ENCODE results near the gene PDHB.
A peak's percentile ranks its signal among the peaks of the same experiment; 100 is the strongest.

The PDHB gene

GRCh38 chr3:58473275-58473674 lies 39.6 kb upstream of the PDHB start:
- Histone ChIP-seq H3K4me1 (ENCODE audit: low read length) (peaks cover 7% of the 10 kb centered on the region), H3K9ac (ENCODE audit: low read length) (no peak overlapping the region), H3K79me2 (ENCODE audit: low read length) (no peaks in the 10 kb centered on the region), H3K9me2 (replicated peaks; ENCODE audit: insufficient read depth, low read length) (no peaks in the 10 kb centered on the region), H3F3A (ENCODE audit: insufficient read depth, low read length) (no peaks in the 10 kb centered on the region), H3K9me3 (replicated peaks; ENCODE audit: insufficient read depth, low read length) (no peaks in the 10 kb centered on the region), H3K27me3 (replicated peaks; ENCODE audit: insufficient read depth, low read length) (no peaks in the 10 kb centered on the region), H3K4me2 (ENCODE audit: low read depth, low read length) (no peak overlapping the region), H3K36me3 (replicated peaks; ENCODE audit: insufficient read depth, low read length) (no peaks in the 10 kb centered on the region), H3K27ac (ENCODE audit: low read length) (no peak overlapping the region), H3K4me3 (ENCODE audit: low read length) (no peak overlapping the region), H2AFZ (ENCODE audit: low read length) (no peak overlapping the region), H4K20me1 (ENCODE audit: insufficient read depth, low read length) (no peaks in the 10 kb centered on the region)
- TF ChIP-seq EZH2 (optimal IDR thresholded peaks at IDR 0.05; ENCODE audit: low read depth, low read length) (no peak), EZH2phosphoT487 (IDR thresholded peaks at IDR 0.05; ENCODE audit: low read length) (no peak)
- TF ChIP-seq, protein P1, sequence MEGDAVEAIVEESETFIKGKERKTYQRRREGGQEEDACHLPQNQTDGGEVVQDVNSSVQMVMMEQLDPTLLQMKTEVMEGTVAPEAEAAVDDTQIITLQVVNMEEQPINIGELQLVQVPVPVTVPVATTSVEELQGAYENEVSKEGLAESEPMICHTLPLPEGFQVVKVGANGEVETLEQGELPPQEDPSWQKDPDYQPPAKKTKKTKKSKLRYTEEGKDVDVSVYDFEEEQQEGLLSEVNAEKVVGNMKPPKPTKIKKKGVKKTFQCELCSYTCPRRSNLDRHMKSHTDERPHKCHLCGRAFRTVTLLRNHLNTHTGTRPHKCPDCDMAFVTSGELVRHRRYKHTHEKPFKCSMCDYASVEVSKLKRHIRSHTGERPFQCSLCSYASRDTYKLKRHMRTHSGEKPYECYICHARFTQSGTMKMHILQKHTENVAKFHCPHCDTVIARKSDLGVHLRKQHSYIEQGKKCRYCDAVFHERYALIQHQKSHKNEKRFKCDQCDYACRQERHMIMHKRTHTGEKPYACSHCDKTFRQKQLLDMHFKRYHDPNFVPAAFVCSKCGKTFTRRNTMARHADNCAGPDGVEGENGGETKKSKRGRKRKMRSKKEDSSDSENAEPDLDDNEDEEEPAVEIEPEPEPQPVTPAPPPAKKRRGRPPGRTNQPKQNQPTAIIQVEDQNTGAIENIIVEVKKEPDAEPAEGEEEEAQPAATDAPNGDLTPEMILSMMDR (IDR thresholded peaks at IDR 0.05; ENCODE audit: low read length): no peak
- no peak for DNase-seq

- H3K27me3 ChIP-seq (replicated peaks; ENCODE audit: insufficient read depth, low read length): no peaks in the 10 kb centered on the region
- H3K9ac ChIP-seq (ENCODE audit: low read length): no peak overlapping the region
- H3K4me1 ChIP-seq (ENCODE audit: low read length): peaks cover 7% of the 10 kb centered on the region
- H3K79me2 ChIP-seq (ENCODE audit: low read length): no peaks in the 10 kb centered on the region
- H3K36me3 ChIP-seq (replicated peaks; ENCODE audit: insufficient read depth, low read length): no peaks in the 10 kb centered on the region
- no peak overlapping the region for H3K4me2 ChIP-seq (ENCODE audit: low read depth, low read length)
- no peaks in the 10 kb centered on the region for H3F3A ChIP-seq (ENCODE audit: insufficient read depth, low read length)
- no peaks in the 10 kb centered on the region for H4K20me1 ChIP-seq (ENCODE audit: insufficient read depth, low read length)
- TF ChIP-seq, protein P1 (IDR thresholded peaks at IDR 0.05; ENCODE audit: low read length): no peak
- TF ChIP-seq EZH2 (optimal IDR thresholded peaks at IDR 0.05; ENCODE audit: low read depth, low read length) (no peak), EZH2phosphoT487 (IDR thresholded peaks at IDR 0.05; ENCODE audit: low read length) (no peak)
- peak; percentile 30 for DNase-seq
- H3K9me2 ChIP-seq (replicated peaks; ENCODE audit: insufficient read depth, low read length): no peaks in the 10 kb centered on the region
- no peak overlapping the region for H3K27ac ChIP-seq (ENCODE audit: low read length)
- H3K4me3 ChIP-seq (ENCODE audit: low read length): no peak overlapping the region
- no peak overlapping the region; the same call in 1 of the 2 replicates for H2AFZ ChIP-seq (ENCODE audit: low read length)
- no peaks in the 10 kb centered on the region for H3K9me3 ChIP-seq (replicated peaks; ENCODE audit: insufficient read depth, low read length)
Observed at GRCh38 chr3:58471025-58471887, 37.6 kb upstream of the PDHB start.

DNA sequence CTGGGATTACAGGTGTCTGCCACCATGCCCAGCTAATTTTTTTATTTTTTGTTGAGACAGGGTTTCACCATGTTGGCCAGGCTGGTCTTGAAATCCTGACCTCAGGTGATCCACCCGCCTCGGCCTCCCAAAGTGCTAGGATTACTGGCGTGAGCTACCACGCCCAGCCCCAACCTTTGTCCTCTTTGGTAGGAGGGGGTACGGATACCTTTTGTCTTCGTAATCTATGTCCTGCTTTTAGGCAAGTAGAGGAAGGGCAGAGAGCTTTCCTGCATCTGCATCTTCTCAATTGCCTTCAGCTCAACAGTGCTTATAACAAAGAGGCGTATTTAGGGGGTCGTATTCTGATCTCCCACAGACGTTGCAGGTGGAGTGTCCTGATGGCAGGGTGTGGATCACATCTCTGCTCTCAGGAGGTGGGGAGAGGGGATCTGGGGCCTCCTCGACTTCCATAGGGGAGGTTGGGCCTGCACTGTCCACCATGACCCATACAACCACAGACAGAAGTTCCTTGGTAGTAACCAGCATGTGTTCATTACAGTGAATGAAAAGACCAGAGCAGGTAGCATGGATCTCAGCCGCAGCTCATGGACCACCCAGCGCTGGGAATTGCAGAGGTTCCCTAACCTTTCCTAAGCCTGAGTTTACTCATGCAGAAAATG lies 36.9 kb upstream of the PDHB start:
- no peaks in the 10 kb centered on the region for H3K27me3 ChIP-seq (replicated peaks; ENCODE audit: insufficient read depth, low read length)
- DNase-seq: no peak
- H3F3A ChIP-seq (ENCODE audit: insufficient read depth, low read length): no peaks in the 10 kb centered on the region
- TF ChIP-seq EZH2 (optimal IDR thresholded peaks at IDR 0.05; ENCODE audit: low read depth, low read length) (no peak), EZH2phosphoT487 (IDR thresholded peaks at IDR 0.05; ENCODE audit: low read length) (no peak)
- TF ChIP-seq, protein P1 (IDR thresholded peaks at IDR 0.05; ENCODE audit: low read length): no peak
- H3K27ac ChIP-seq (ENCODE audit: low read length): no peak overlapping the region
- no peak overlapping the region for H3K4me3 ChIP-seq (ENCODE audit: low read length)
- H3K9me2 ChIP-seq (replicated peaks; ENCODE audit: insufficient read depth, low read length): no peaks in the 10 kb centered on the region
- H3K4me2 ChIP-seq (ENCODE audit: low read depth, low read length): no peak overlapping the region
- no peaks in the 10 kb centered on the region for H3K36me3 ChIP-seq (replicated peaks; ENCODE audit: insufficient read depth, low read length)
- no peaks in the 10 kb centered on the region for H3K79me2 ChIP-seq (ENCODE audit: low read length)
- peaks cover 7% of the 10 kb centered on the region for H3K4me1 ChIP-seq (ENCODE audit: low read length)
- no peaks in the 10 kb centered on the region for H4K20me1 ChIP-seq (ENCODE audit: insufficient read depth, low read length)
- H3K9me3 ChIP-seq (replicated peaks; ENCODE audit: insufficient read depth, low read length): no peaks in the 10 kb centered on the region
- H3K9ac ChIP-seq (ENCODE audit: low read length): no peak overlapping the region
- no peak overlapping the region for H2AFZ ChIP-seq (ENCODE audit: low read length)
